Sigmoid colon (tissue), 7 donors: Measurements from ENCODE around the gene TENM4. TPM values are rescaled to one million over a fixed set of nuclear protein-coding genes. Genes with fewer than 3 reads are reported as not detected.

ENCODE experiments used
- DNase-seq: peaks from one replicate; pipeline ENCODE4 v3.0.0-alpha.2; 2019
- H3K27ac ChIP-seq, 4 donors: fragments of 200-600 bp; sonication (generic); one replicate each; pipeline ENCODE4 v1.5.1; 2016 to 2019; ENCODE audit warnings: mild to moderate bottlenecking in 1 of 4
- H3K27me3 ChIP-seq, 3 donors: fragments of 200-600 bp; sonication (generic); one replicate each; pipeline ENCODE4 v1.5.1; 2019; ENCODE audit warnings: mild to moderate bottlenecking in 1 of 3
- H3K36me3 ChIP-seq, 4 donors: fragments of 200-600 bp; sonication (generic); one replicate each; pipeline ENCODE4 v1.5.1; 2016 to 2019
- H3K4me1 ChIP-seq, 4 donors: fragments of 200-600 bp; sonication (generic); one replicate each; pipeline ENCODE4 v1.5.1; 2017 to 2019
- H3K4me3 ChIP-seq, 4 donors: fragments of 200-600 bp; sonication (generic); one replicate each; pipeline ENCODE4 v1.5.1; 2017 to 2019; ENCODE audit warnings: mild to moderate bottlenecking in 2 of 4, moderate library complexity in 1 of 4
- H3K9me3 ChIP-seq, 4 donors: fragments of 200-600 bp in 3 of 4; sonication (generic) in 3 of 4; one replicate each; pipeline versions ENCODE4 v1.5.1 to v1.6.1; 2013 to 2019
- EP300 ChIP-seq, 4 donors: sonication (generic); formaldehyde crosslinking; IDR thresholded peaks; one replicate each; pipeline ENCODE4 v1.6.1; 2017; ENCODE audit warnings: antibody characterized with exemption in 4 of 4
- POLR2A ChIP-seq, 2 donors: fragments of 450-650 bp; IDR thresholded peaks; one replicate each; pipeline ENCODE4 v1.6.1; 2016; ENCODE audit warnings: antibody characterized with exemption in 2 of 2, mild to moderate bottlenecking in 2 of 2, moderate library complexity in 2 of 2
- POLR2AphosphoS5 ChIP-seq, 4 donors: sonication (generic); formaldehyde crosslinking; IDR thresholded peaks; one replicate each; pipeline ENCODE4 v1.6.1; 2017; ENCODE audit warnings: antibody characterized with exemption in 4 of 4
- WGBS, 2 donors: extraction: QIAGEN DNeasy Blood & Tissue Kit; methylation state at CpG; one replicate each; pipeline ENCODE4 v1.1.7; 2013; 5-methylcytosine and 5-hydroxymethylcytosine counted together
- intact Hi-C: fragments of 100-400 bp; cut with DNase I; formaldehyde crosslinking; loops from one replicate; pipeline ENCODE4 v1.15.1; 2023
- polyA plus RNA-seq, 3 donors: library from polyadenylated mRNA; stranded (reverse); fragments of 200-250 nt; gene quantifications; one replicate each; pipeline ENCODE4 v1.2.3, GENCODE V29; 2013
- total RNA-seq, 4 donors: library from RNA; depleted of rRNA; stranded (reverse); fragments of >200 nt; gene quantifications; one replicate each; pipeline ENCODE4 v1.1.0, GENCODE V29; 2016
- TF ChIP-seq, protein P1 (sequence below), 4 experiments: fragments of 450-650 bp in 3 of 4; fragments of 200-600 bp in 1 of 4; IDR thresholded peaks; one replicate each; pipeline ENCODE4 v1.5.1; 2016 to 2019; ENCODE audit warnings: antibody characterized with exemption in 4 of 4, mild to moderate bottlenecking in 3 of 4, moderate library complexity in 2 of 4
- donor health status: healthy with polysubstance abuse.
- donor health status: Bipolar disorder and iron deficiency.
- donor health status: healthy.

The TENM4 gene
- total and polyA plus RNA-seq, 7 donors = 0.23 to 14.6 (median 1.9) TPM; not detected in 1

DNA sequence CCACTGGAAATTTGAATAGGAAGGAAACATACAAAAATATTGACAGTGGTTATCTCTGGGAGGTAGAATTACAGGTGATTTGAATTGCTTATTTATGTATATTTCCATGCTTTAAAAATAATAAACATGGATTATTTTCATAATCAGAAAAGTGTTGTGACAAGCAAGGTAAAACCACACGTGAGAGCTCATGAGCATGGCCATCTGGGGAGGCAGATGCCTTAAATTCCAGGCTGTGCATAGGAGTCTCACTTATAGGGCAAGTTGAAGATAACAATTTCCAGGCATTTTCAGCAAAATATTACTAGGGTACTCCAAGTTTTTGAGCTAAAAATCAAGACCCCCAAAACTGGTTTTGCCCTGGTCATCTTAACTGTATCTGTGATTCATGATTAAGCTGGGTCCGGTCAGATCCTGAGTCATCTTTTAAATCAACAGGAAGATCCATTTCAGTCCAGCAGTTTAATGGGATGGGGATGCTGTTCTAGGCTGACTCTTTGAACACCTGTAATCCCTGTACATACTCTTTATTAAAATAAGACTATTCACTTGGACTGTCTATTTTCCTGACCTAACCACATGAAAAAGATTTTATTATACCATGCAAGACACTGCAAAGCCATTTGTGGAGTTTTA lies 750.4 kb downstream of the TENM4 start:
- Histone ChIP-seq H3K4me3 (no peak overlapping the region), H3K36me3 (no peaks in the 10 kb centered on the region), H3K4me1 (no peaks in the 10 kb centered on the region), H3K9me3 (no peaks in the 10 kb centered on the region), H3K27me3 (no peaks in the 10 kb centered on the region), H3K27ac (no peak overlapping the region)
- TF ChIP-seq, protein P1, sequence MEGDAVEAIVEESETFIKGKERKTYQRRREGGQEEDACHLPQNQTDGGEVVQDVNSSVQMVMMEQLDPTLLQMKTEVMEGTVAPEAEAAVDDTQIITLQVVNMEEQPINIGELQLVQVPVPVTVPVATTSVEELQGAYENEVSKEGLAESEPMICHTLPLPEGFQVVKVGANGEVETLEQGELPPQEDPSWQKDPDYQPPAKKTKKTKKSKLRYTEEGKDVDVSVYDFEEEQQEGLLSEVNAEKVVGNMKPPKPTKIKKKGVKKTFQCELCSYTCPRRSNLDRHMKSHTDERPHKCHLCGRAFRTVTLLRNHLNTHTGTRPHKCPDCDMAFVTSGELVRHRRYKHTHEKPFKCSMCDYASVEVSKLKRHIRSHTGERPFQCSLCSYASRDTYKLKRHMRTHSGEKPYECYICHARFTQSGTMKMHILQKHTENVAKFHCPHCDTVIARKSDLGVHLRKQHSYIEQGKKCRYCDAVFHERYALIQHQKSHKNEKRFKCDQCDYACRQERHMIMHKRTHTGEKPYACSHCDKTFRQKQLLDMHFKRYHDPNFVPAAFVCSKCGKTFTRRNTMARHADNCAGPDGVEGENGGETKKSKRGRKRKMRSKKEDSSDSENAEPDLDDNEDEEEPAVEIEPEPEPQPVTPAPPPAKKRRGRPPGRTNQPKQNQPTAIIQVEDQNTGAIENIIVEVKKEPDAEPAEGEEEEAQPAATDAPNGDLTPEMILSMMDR (IDR thresholded peaks at IDR 0.05) = no peak
- no peak for TF ChIP-seq POLR2A (IDR thresholded peaks at IDR 0.05)
- no peak for TF ChIP-seq EP300 (IDR thresholded peaks at IDR 0.05)
- no peak for TF ChIP-seq POLR2AphosphoS5 (IDR thresholded peaks at IDR 0.05)
- DNase-seq = no peak
- WGBS, 2 donors = 86 to 90% methylated on average over 2 of the region's 2 CpGs
- intact Hi-C loops = no loop called here

DNA sequence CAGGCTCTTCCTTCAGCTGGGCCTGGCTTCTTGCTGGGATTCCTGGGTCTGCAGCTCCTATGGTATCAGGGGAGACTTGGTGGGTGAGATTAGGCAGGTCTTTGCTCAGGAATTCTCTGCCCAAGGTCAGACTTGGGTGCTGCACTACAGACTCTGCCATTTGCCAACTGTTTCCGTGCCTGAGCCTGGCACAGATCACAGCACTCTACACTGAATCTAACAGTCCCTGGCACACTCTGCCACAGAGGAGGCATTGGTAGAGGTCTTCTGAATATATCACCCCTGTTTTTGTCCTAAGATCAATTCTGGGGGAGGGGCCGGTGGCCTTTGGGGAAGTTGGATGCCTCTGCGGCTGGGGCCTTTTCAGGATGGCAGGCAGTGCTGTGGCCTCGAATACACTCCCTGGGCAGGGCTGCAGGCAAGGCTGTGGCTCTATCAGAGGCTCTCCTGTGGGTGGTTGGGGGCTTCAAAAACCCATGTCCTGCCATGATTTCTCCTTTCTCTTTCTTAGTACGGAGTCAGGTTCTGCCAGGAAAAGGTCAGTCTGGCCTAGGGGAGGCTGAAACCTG lies 751.2 kb downstream of the TENM4 start:
- Histone ChIP-seq H3K9me3 (no peaks in the 10 kb centered on the region), H3K27me3 (no peaks in the 10 kb centered on the region), H3K27ac (no peak overlapping the region), H3K36me3 (no peaks in the 10 kb centered on the region), H3K4me1 (no peaks in the 10 kb centered on the region), H3K4me3 (no peak overlapping the region)
- intact Hi-C loops = no loop called here
- peak; percentile 22 for DNase-seq
- TF ChIP-seq, protein P1 (IDR thresholded peaks at IDR 0.05) = no peak
- no peak for TF ChIP-seq EP300 (IDR thresholded peaks at IDR 0.05)
- no peak for TF ChIP-seq POLR2AphosphoS5 (IDR thresholded peaks at IDR 0.05)
- no peak for TF ChIP-seq POLR2A (IDR thresholded peaks at IDR 0.05)
- WGBS, 2 donors = 83 to 86% methylated on average over 5 of the region's 5 CpGs

DNA sequence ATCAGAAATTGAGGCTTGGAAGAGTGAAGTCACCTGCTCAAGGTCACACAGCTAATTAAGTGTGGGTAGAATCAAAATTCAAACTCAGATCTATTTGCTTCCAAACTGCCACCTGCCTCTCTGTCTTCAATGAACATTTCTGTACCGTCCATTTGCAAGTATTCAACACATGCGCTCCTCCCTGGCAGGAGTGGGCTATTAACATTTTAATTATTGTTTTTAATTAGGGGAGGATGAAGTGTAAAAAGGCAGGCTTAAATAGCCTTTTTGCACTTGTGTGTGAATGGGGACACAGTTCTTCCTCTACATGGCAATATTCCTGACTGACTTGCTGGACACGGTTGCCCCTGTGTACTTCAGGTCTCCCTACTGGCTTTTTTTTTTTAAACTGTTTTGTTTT lies 751.7 kb downstream of the TENM4 start:
- Histone ChIP-seq H3K27ac (no peak overlapping the region), H3K9me3 (no peaks in the 10 kb centered on the region), H3K27me3 (no peaks in the 10 kb centered on the region), H3K4me3 (no peak overlapping the region), H3K36me3 (no peaks in the 10 kb centered on the region), H3K4me1 (no peaks in the 10 kb centered on the region)
- no peak for TF ChIP-seq EP300 (IDR thresholded peaks at IDR 0.05)
- TF ChIP-seq, protein P1 (IDR thresholded peaks at IDR 0.05) = no peak
- TF ChIP-seq POLR2AphosphoS5 (IDR thresholded peaks at IDR 0.05) = no peak
- TF ChIP-seq POLR2A (IDR thresholded peaks at IDR 0.05) = no peak
- no peak for DNase-seq
- intact Hi-C loops = no loop called here
- 57 to 75% methylated on average over 3 of the region's 3 CpGs for WGBS, 2 donors

DNA sequence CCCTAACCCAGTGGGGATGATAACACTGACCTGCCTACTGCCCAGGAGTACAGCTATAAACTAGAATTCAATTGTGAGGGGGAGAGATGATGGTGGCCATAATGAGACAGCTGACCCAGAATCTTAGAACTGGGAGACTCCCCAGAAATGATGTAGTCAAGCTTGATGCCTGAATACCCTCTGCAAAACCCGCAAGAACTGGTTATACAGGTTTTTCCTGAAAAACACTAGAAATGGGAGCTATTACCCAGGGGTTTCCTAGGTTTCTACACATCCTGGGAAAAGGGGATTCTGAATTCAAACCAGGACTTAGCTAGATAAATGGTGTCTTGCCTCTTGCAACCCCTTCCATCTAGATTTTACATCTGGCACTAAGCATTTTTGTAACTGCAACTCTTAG lies 752.4 kb downstream of the TENM4 start:
- 23 to 74% methylated on average over 1 of the region's 1 CpG for WGBS, 2 donors
- H3K27me3 ChIP-seq = no peaks in the 10 kb centered on the region
- no peak for DNase-seq
- intact Hi-C loops = no loop called here
- H3K36me3 ChIP-seq = no peaks in the 10 kb centered on the region
- H3K4me1 ChIP-seq = no peaks in the 10 kb centered on the region
- no peak overlapping the region for H3K27ac ChIP-seq
- H3K4me3 ChIP-seq = no peak overlapping the region
- TF ChIP-seq POLR2A (IDR thresholded peaks at IDR 0.05) (no peak), EP300 (IDR thresholded peaks at IDR 0.05) (no peak), POLR2AphosphoS5 (IDR thresholded peaks at IDR 0.05) (no peak)
- TF ChIP-seq, protein P1 (IDR thresholded peaks at IDR 0.05) = no peak
- H3K9me3 ChIP-seq = no peaks in the 10 kb centered on the region
